Globus pallidus (tissue), 1 donor: ENCODE data around the gene GIPC3.
"Not testable (repeated sequence)": the region's sequence is repeated elsewhere in the genome, so short reads cannot be mapped to it uniquely, and the experiment has no call there.

Source experiments
- DNase-seq: peaks from one replicate; pipeline ENCODE4 v3.0.0-alpha.2; 2015; ENCODE audit warnings: low spot score

Gene GIPC3

GRCh38 chr19:3618811-3619630 is 33.7 kb downstream of the GIPC3 start:
- DNase-seq, result no peak

- DNase-seq, result no peak
Observed at GRCh38 chr19:3619631-3620012, 34.3 kb downstream of the GIPC3 start.

GRCh38 chr19:3620145-3620816 is 35.0 kb downstream of the GIPC3 start:
- DNase-seq, result no peak

GRCh38 chr19:3620817-3621547 is 35.7 kb downstream of the GIPC3 start:
- DNase-seq, result no peak

GRCh38 chr19:3621689-3622088 is 36.4 kb downstream of the GIPC3 start:
- DNase-seq, result no peak

GRCh38 chr19:3622224-3622623 is 36.9 kb downstream of the GIPC3 start:
- DNase-seq, result no peak

- DNase-seq, result no peak
Observed at GRCh38 chr19:3623716-3624115, 38.4 kb downstream of the GIPC3 start.

- DNase-seq, result no peak
Observed at GRCh38 chr19:3625996-3626472, 40.8 kb downstream of the GIPC3 start.

- DNase-seq, result peak; percentile 96
Observed at GRCh38 chr19:3626473-3627350, 41.4 kb downstream of the GIPC3 start, which contains the start of gene CACTIN. Gene CACTIN (minus strand): TSS chr19:3626790. CDS start chr19:3626762, 28 bp downstream.

- DNase-seq, result no peak
Observed at GRCh38 chr19:3627351-3627723, 42.1 kb downstream of the GIPC3 start.

- DNase-seq, result not testable (repeated sequence)
Observed at GRCh38 chr19:3628766-3629165, 43.5 kb downstream of the GIPC3 start.

- DNase-seq, result no peak
Observed at GRCh38 chr19:3631053-3631861, 46.0 kb downstream of the GIPC3 start.

GRCh38 chr19:3632098-3632497 is 46.8 kb downstream of the GIPC3 start:
- DNase-seq, result no peak

- no peak for DNase-seq
Observed at GRCh38 chr19:3632739-3633558, 47.7 kb downstream of the GIPC3 start.

GRCh38 chr19:3633559-3633988 is 48.3 kb downstream of the GIPC3 start:
- no peak for DNase-seq

- DNase-seq, result no peak
Observed at GRCh38 chr19:3634496-3635045, 49.3 kb downstream of the GIPC3 start.

GRCh38 chr19:3636506-3636905 is 51.2 kb downstream of the GIPC3 start:
- no peak for DNase-seq

GRCh38 chr19:3636962-3637361 is 51.7 kb downstream of the GIPC3 start:
- DNase-seq, result no peak

GRCh38 chr19:3637621-3638020 is 52.3 kb downstream of the GIPC3 start:
- DNase-seq, result no peak
